Measurements from ENCODE around the gene TM4SF20.
A peak's percentile ranks its signal among the peaks of the same experiment; 100 is the strongest.
"Not testable (repeated sequence)": the region's sequence is repeated elsewhere in the genome, so short reads cannot be mapped to it uniquely, and the experiment has no call there.

The TM4SF20 gene

GRCh38 chr2:227366769-227367426, 12.2 kb downstream of the TM4SF20 start:
- no peak for DNase-seq

GRCh38 chr2:227365833-227366232, 13.3 kb downstream of the TM4SF20 start:
- DNase-seq = no peak

DNA sequence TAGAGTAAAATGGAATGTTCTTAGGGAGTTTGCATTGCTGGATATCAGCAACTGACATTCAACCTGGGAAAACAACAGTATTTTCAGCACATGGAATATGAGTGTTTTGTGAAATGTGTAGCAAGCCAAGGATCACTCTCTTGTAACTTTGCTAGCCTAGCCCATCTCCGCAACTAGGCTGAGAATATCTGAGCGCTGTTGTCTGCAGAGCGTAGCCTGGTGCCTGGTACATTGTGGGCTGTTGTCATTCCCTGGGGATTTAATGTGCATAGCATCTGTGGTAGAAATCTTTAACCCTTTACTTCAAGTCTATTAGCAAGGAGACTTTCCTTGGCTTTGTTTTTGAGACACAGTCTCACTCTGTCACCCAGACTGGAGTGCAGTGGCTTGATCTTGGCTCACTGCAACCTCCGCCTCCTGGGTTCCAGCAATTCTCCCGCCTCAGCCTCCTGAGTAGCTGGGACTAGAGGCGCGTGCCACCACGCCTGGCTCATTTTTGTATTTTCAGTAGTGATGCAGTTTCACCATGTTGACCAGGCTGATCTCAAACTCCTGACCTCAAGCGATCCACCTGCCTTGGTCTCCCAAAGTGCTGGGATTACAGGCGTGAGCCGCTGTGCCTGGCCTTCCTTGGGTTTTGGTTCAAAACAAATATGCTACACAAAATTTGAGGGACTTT, 14.4 kb downstream of the TM4SF20 start:
- not testable (repeated sequence) for DNase-seq

- DNase-seq = no peak
Observed at GRCh38 chr2:227363756-227364155, 15.3 kb downstream of the TM4SF20 start.

- no peak for DNase-seq
Observed at GRCh38 chr2:227360351-227360750, 18.8 kb downstream of the TM4SF20 start.

GRCh38 chr2:227351639-227352038, 27.5 kb downstream of the TM4SF20 start:
- DNase-seq = no peak

DNA sequence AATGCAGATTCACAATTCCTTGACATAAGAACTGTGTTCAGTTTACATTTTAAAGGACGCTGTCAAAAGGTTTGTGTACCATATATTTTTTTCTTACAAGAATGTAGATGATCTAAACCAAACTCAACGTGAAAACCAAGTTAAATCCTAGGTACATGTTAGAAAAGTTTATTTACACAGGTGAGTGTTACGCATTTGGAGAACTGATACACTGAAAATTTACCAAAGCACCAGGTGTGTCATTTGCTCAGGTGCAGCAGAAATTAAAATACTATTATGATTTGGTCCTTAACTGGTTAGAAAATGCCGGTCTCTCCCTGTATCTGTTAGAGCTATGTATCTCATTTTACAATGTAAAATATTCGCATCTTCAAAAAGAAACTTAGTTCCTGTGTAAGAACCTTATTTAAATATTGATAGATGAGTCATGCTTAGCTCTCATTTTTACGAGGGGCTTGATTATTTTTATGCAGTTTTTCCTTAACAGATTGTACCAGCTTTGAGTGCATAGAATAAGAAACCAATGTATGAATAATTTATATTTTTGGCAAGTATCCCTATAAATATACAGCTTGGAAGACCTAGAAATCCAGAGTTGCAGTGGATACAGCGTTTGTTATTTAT, 29.0 kb downstream of the TM4SF20 start:
- DNase-seq = no peak

- no peak for DNase-seq
Observed at GRCh38 chr2:227348324-227348723, 30.8 kb downstream of the TM4SF20 start.

DNA sequence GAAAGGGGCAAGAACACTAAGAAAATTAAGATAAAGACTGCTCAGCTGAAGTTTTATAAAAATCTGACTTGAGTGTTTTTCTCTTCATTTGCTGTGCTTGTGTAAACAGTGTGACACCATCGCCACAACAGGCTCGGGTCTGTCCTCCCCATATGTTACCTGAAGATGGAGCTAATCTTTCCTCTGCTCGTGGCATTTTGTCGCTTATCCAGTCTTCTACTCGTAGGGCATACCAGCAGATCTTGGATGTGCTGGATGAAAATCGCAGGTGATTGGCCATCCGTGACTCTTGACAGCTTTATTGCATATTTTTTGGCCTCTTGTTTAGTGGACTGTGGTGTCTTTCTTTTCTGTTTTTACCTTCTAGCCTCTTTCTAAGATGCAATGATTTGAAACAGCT, 32.0 kb downstream of the TM4SF20 start:
- DNase-seq = no peak

- no peak for DNase-seq
Observed at GRCh38 chr2:227344231-227344630, 34.9 kb downstream of the TM4SF20 start.

- no peak for DNase-seq
Observed at GRCh38 chr2:227341553-227341952, 37.6 kb downstream of the TM4SF20 start.

DNA sequence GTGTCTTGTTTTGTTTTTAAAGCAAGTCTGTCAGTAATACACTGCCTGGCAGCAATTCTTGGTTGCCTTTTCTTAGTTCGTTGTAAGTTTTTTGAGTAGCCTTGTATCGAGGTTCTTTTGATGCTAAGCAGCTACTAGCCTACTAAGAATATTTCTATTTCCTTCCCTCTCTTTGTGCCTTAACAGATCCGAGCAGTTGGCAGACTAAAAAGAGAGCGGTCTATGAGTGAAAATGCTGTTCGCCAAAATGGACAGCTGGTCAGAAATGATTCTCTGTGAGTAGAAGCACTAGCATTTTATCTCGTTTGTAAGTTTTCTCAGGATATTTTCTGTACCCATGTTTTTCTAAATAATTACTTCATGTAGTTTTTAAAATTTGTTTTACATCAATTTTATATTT, 39.0 kb downstream of the TM4SF20 start:
- DNase-seq = no peak

- DNase-seq = no peak
Observed at GRCh38 chr2:227339098-227339599, 40.0 kb downstream of the TM4SF20 start.

GRCh38 chr2:227337442-227337841, 41.7 kb downstream of the TM4SF20 start:
- no peak for DNase-seq

GRCh38 chr2:227335713-227336112, 43.4 kb downstream of the TM4SF20 start:
- DNase-seq = no peak

DNA sequence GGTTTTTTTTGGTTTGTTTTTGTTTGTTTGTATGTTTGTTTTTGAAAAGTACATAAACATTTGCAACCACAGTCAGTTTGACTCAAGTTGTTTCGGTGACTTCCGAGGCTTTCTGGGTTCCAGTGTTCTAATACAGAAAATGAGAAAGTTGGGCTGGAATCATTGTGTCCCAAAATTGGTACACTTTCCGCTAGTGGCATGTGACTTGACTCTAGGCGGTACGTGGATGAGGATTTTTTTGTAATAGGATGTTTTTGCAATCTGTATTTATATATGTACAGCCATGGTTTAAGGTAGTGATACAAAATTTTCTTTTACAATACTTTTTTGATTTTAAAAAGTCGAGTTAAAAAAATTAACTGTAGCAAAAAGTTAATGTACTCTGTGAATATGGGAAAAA, 52.3 kb downstream of the TM4SF20 start:
- no peak for DNase-seq

- DNase-seq = no peak
Observed at GRCh38 chr2:227325839-227326195, 53.3 kb downstream of the TM4SF20 start.

DNA sequence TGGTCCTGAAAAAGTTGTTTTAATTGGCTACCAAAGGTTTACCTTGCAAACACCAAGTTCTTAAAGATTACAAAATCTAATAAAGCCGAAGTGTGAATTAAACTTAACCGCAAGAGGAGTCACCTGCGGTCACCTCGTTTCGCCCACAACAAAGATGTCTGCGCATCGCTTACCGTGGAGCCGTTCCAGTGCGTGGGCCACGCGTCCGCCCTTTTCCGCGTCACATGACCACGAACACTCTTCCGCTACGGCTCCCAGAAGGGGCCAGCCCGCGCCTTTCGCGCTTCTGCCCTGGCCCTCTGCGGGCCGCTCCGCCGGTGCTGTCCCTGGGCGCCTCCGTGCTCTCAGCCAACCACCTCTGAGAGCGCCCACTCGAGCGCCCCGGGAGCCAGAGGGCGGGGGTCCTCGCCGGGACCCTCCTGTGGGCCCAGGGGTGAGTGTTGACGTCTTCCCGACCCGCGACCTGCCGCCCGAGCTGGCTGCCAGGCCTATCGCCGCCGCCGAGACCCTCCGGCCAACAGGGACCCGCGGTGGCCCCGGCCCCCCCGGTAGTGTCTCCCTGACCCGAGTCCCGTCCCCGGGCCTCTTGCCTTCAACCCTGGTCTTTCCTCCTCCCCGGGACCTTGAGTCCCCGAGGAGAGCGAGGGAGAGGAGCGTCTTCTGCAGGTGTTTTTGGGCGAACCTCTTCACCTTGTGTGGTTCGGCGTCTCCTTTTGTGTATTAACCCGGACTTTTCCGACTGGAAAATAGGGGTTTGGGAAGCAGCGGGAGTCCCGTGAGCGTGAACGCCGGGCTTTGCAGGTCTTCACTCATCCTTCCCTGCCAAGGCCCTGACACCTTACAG, 53.9 kb downstream of the TM4SF20 start, which contains the start of gene MFF:
Gene MFF (plus strand): TSS at position 257 of the 844 bp plus-strand sequence. CDS start 5,415 bp downstream, outside the sequence.
- DNase-seq = peak; percentile 87 to 89

GRCh38 chr2:227324642-227324994, 54.5 kb downstream of the TM4SF20 start:
- peak in 1 of 2 experiments; percentile 32 for DNase-seq

DNA sequence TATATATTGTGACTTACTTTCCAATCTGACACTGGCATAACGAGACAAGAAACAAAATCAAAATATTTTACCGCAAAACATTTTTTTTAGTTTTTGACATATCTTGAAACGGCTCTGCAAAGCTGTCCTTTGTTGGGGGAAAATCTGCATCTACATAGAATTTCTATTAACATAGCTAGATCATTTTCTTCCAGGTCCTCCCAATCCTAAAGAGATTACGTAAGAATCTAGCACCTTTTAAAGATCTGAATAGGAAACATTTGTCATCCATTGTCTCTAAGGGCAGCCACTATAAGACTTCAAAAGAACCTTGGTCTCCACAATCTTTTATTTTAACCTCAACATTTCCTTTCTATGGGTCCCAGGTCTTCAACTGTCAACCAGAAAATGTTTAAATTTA, 55.3 kb downstream of the TM4SF20 start:
- DNase-seq = no peak

GRCh38 chr2:227322530-227323205, 56.4 kb downstream of the TM4SF20 start:
- DNase-seq = no peak

GRCh38 chr2:227320305-227321094, 58.6 kb downstream of the TM4SF20 start:
- no peak for DNase-seq

Data from AML-193 (cell line).